ENCODE results near the gene SCAMP2.

GRCh38 chr15:74845581-74845980 lies 27.6 kb downstream of the SCAMP2 start:
- TF ChIP-seq, protein P1, sequence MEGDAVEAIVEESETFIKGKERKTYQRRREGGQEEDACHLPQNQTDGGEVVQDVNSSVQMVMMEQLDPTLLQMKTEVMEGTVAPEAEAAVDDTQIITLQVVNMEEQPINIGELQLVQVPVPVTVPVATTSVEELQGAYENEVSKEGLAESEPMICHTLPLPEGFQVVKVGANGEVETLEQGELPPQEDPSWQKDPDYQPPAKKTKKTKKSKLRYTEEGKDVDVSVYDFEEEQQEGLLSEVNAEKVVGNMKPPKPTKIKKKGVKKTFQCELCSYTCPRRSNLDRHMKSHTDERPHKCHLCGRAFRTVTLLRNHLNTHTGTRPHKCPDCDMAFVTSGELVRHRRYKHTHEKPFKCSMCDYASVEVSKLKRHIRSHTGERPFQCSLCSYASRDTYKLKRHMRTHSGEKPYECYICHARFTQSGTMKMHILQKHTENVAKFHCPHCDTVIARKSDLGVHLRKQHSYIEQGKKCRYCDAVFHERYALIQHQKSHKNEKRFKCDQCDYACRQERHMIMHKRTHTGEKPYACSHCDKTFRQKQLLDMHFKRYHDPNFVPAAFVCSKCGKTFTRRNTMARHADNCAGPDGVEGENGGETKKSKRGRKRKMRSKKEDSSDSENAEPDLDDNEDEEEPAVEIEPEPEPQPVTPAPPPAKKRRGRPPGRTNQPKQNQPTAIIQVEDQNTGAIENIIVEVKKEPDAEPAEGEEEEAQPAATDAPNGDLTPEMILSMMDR (IDR thresholded peaks at IDR 0.05): no peak
- no peak for TF ChIP-seq POLR2A (IDR thresholded peaks at IDR 0.05)

Data from thyroid gland (tissue), 4 donors.